AG09309 (cell line): ENCODE results near the gene MMP24.

Experiments
- DNase-seq: peaks from one replicate; pipeline ENCODE4 v3.0.0-alpha.2; 2010; ENCODE audit warnings: low read depth
- H3K4me3 ChIP-seq: 2 replicates; pipeline ENCODE4 v1.5.1; 2011; ENCODE audit warnings: mild to moderate bottlenecking, low read depth, low read length, moderate library complexity; ENCODE audit not compliant: control insufficient read depth
- CTCF ChIP-seq: IDR thresholded peaks from 2 replicates; pipeline ENCODE4 v1.5.1; 2011; ENCODE audit warnings: mild to moderate bottlenecking, low read depth, low read length, inconsistent platforms; ENCODE audit not compliant: insufficient read depth, control insufficient read depth; ENCODE audit errors: missing control alignments

MMP24 gene

GRCh38 chr20:35274172-35275092, 47.9 kb downstream of the MMP24 start:
- no peak for DNase-seq
- no peak for TF ChIP-seq CTCF
- H3K4me3 ChIP-seq = no peak overlapping the region

GRCh38 chr20:35275741-35276251, 49.3 kb downstream of the MMP24 start:
- TF ChIP-seq CTCF = no peak
- DNase-seq = no peak
- H3K4me3 ChIP-seq = no peak overlapping the region

- peak overlapping the region; percentile 74 for H3K4me3 ChIP-seq
- DNase-seq = no peak
- no peak for TF ChIP-seq CTCF
Measured at GRCh38 chr20:35276408-35276807, 49.9 kb downstream of the MMP24 start.

GRCh38 chr20:35277127-35277526, 50.6 kb downstream of the MMP24 start:
- peak overlapping the region; percentile 74 for H3K4me3 ChIP-seq
- no peak for DNase-seq
- no peak for TF ChIP-seq CTCF

GRCh38 chr20:35277531-35278395, 51.3 kb downstream of the MMP24 start, which contains the start of gene MMP24OS:
Gene MMP24OS (minus strand): TSS chr20:35278122. CDS start chr20:35277929, 193 bp downstream.
- peak; percentile 32 for DNase-seq
- peak within 1 kb of the TSS; percentile 74 for H3K4me3 ChIP-seq
- TF ChIP-seq CTCF = peak; percentile 34

GRCh38 chr20:35279040-35279439, 52.5 kb downstream of the MMP24 start:
- TF ChIP-seq CTCF = no peak
- H3K4me3 ChIP-seq = no peak overlapping the region
- DNase-seq = no peak
